ENCODE results near the gene UBE2J2. TPM values are rescaled to one million over a fixed set of nuclear protein-coding genes. Genes with fewer than 3 reads are reported as not detected.

UBE2J2 gene
- total RNA-seq, 1 donor from 2014 or later: 65.1 TPM

GRCh38 chr1:1223891-1224290 is 49.8 kb downstream of the UBE2J2 start:
- Histone ChIP-seq H3K27me3 (ENCODE audit: control insufficient read depth, insufficient read depth, low read length) (no peaks in the 10 kb centered on the region), H3K4me3 (ENCODE audit: low read depth, low read length) (no peak overlapping the region), H3K36me3 (ENCODE audit: control insufficient read depth, insufficient read depth, low read length) (peaks cover 4% of the 10 kb centered on the region)
- no peak for DNase-seq (ENCODE audit: low read depth)
- no peak for TF ChIP-seq CTCF (IDR thresholded peaks at IDR 0.05; ENCODE audit: insufficient read depth, low read length, poor library complexity, severe bottlenecking)

- DNase-seq (ENCODE audit: low read depth): no peak
- peaks cover 4% of the 10 kb centered on the region for H3K36me3 ChIP-seq (ENCODE audit: control insufficient read depth, insufficient read depth, low read length)
- TF ChIP-seq CTCF (IDR thresholded peaks at IDR 0.05; ENCODE audit: insufficient read depth, low read length, poor library complexity, severe bottlenecking): no peak
These were observed 50.3 kb downstream of the UBE2J2 start for GRCh38 chr1:1223321-1223720.

GRCh38 chr1:1222575-1223225 is 51.0 kb downstream of the UBE2J2 start:
- H3K36me3 ChIP-seq (ENCODE audit: control insufficient read depth, insufficient read depth, low read length): peaks cover 3% of the 10 kb centered on the region

More at GRCh38 chr1:1223321-1223720, 50.3 kb downstream of the UBE2J2 start:
- no peaks in the 10 kb centered on the region for H3K27me3 ChIP-seq (ENCODE audit: control insufficient read depth, insufficient read depth, low read length)
- no peak overlapping the region for H3K4me3 ChIP-seq (ENCODE audit: low read depth, low read length)

GRCh38 chr1:1221887-1222574 is 51.6 kb downstream of the UBE2J2 start:
- TF ChIP-seq CTCF (IDR thresholded peaks at IDR 0.05; ENCODE audit: insufficient read depth, low read length, poor library complexity, severe bottlenecking): no peak
- Histone ChIP-seq H3K27me3 (ENCODE audit: control insufficient read depth, insufficient read depth, low read length) (no peaks in the 10 kb centered on the region), H3K36me3 (ENCODE audit: control insufficient read depth, insufficient read depth, low read length) (peaks cover 2% of the 10 kb centered on the region), H3K4me3 (ENCODE audit: low read depth, low read length) (no peak overlapping the region)
- no peak for DNase-seq (ENCODE audit: low read depth)

More at GRCh38 chr1:1222575-1223225, 51.0 kb downstream of the UBE2J2 start:
- Histone ChIP-seq H3K27me3 (ENCODE audit: control insufficient read depth, insufficient read depth, low read length) (no peaks in the 10 kb centered on the region), H3K4me3 (ENCODE audit: low read depth, low read length) (no peak overlapping the region)
- no peak for DNase-seq (ENCODE audit: low read depth)
- no peak for TF ChIP-seq CTCF (IDR thresholded peaks at IDR 0.05; ENCODE audit: insufficient read depth, low read length, poor library complexity, severe bottlenecking)

GRCh38 chr1:1220197-1220596 is 53.5 kb downstream of the UBE2J2 start:
- H3K4me3 ChIP-seq (ENCODE audit: low read depth, low read length): no peak overlapping the region
- H3K27me3 ChIP-seq (ENCODE audit: control insufficient read depth, insufficient read depth, low read length): no peaks in the 10 kb centered on the region
- no peak for TF ChIP-seq CTCF (IDR thresholded peaks at IDR 0.05; ENCODE audit: insufficient read depth, low read length, poor library complexity, severe bottlenecking)
- no peak for DNase-seq (ENCODE audit: low read depth)
- H3K36me3 ChIP-seq (ENCODE audit: control insufficient read depth, insufficient read depth, low read length): peaks cover 1% of the 10 kb centered on the region

Measured in kidney epithelial cell (primary cell).